ENCODE data around the gene SPOCK1.

GRCh38 chr5:137348759-137349158 lies 150.4 kb downstream of the SPOCK1 start:
- no peak for TF ChIP-seq PHF8 (IDR thresholded peaks at IDR 0.05; ENCODE audit: borderline replicate concordance, low read depth)
- TF ChIP-seq ESRRA (IDR thresholded peaks at IDR 0.05; ENCODE audit: borderline replicate concordance, low read length), result no peak
- no peak for TF ChIP-seq CTCF (IDR thresholded peaks at IDR 0.05)
- no peak for TF ChIP-seq RFX5 (IDR thresholded peaks at IDR 0.05)
- TF ChIP-seq CHD2 (IDR thresholded peaks at IDR 0.05; ENCODE audit: low read length, partially characterized antibody), result no peak
